GM21723 (cell line): ENCODE data around the gene TCEAL1.

ENCODE experiments used
- ATAC-seq: cut with Tn5 transposase; IDR thresholded peaks from one replicate; pipeline ENCODE4 v1.9.1; 2021; ENCODE audit warnings: mild to moderate bottlenecking, moderate library complexity; ENCODE audit not compliant: unreplicated experiment

TCEAL1 gene

GRCh38 chrX:103674531-103675454 lies 46.0 kb downstream of the TCEAL1 start:
- no peak for ATAC-seq

- ATAC-seq = no peak
Measured at GRCh38 chrX:103678199-103678993, 49.6 kb downstream of the TCEAL1 start.
